Upper lobe of left lung (tissue), 6 donors: ENCODE measurements around the gene VAV1. TPM values are rescaled to one million over a fixed set of nuclear protein-coding genes. Genes with fewer than 3 reads are reported as not detected.
"Not testable (repeated sequence)": the region's sequence is repeated elsewhere in the genome, so short reads cannot be mapped to it uniquely, and the experiment has no call there.

Experiments
- ATAC-seq, 2 donors: fragments of 200-7000 bp; cut with Tn5 transposase; one replicate each; pipeline ENCODE4 v1.9.1; 2022; ENCODE audit warnings: mild to moderate bottlenecking in 2 of 2, moderate library complexity in 2 of 2; ENCODE audit not compliant: low FRiP score in 2 of 2
- DNase-seq, 2 donors: peaks; one replicate each; pipeline ENCODE4 v3.0.0-alpha.2; 2019 to 2020
- H3K27ac ChIP-seq, 4 donors: fragments of 200-600 bp; sonication (generic); one replicate each; pipeline ENCODE4 v1.5.1; 2016 to 2019
- H3K27me3 ChIP-seq, 4 donors: fragments of 200-600 bp; sonication (generic); one replicate each; pipeline ENCODE4 v1.5.1; 2017 to 2019
- H3K36me3 ChIP-seq, 4 donors: fragments of 200-600 bp; sonication (generic); one replicate each; pipeline ENCODE4 v1.5.1; 2016 to 2019
- H3K4me1 ChIP-seq, 4 donors: fragments of 200-600 bp; sonication (generic); one replicate each; pipeline ENCODE4 v1.5.1; 2018 to 2019
- H3K4me3 ChIP-seq, 4 donors: fragments of 200-600 bp; sonication (generic); one replicate each; pipeline ENCODE4 v1.5.1; 2017 to 2019; ENCODE audit warnings: mild to moderate bottlenecking in 2 of 4, moderate library complexity in 1 of 4
- H3K9me3 ChIP-seq, 4 donors: fragments of 200-600 bp; sonication (generic); one replicate each; pipeline ENCODE4 v1.5.1; 2018 to 2019
- EP300 ChIP-seq, 4 donors: sonication (generic); formaldehyde crosslinking; IDR thresholded peaks; one replicate each; pipeline ENCODE4 v1.5.1; 2017; ENCODE audit warnings: antibody characterized with exemption in 4 of 4, control low read depth in 2 of 4
- POLR2A ChIP-seq, 4 donors: fragments of 450-650 bp; IDR thresholded peaks; one replicate each; pipeline ENCODE4 v1.5.1; 2016 to 2017; ENCODE audit warnings: antibody characterized with exemption in 4 of 4, mild to moderate bottlenecking in 2 of 4
- POLR2AphosphoS5 ChIP-seq, 2 donors: sonication (generic); formaldehyde crosslinking; IDR thresholded peaks; one replicate each; pipeline ENCODE4 v1.5.1; 2017; ENCODE audit warnings: antibody characterized with exemption in 2 of 2
- WGBS, 2 donors: methylation state at CpG; one replicate each; pipeline ENCODE4 v1.1.5; 2017 to 2018; 5-methylcytosine and 5-hydroxymethylcytosine counted together
- total RNA-seq, 6 donors: library from RNA; depleted of rRNA in 4 of 6; stranded (reverse); fragments of >200 nt in 4 of 6; gene quantifications; one replicate each; pipeline versions ENCODE4 v1.1.0 to v1.2.1, GENCODE V29; 2016 to 2021
- TF ChIP-seq, protein P1 (sequence below), 6 experiments: fragments of 450-650 bp in 4 of 6; fragments of 200-600 bp in 2 of 6; sonication (generic) in 2 of 6; IDR thresholded peaks; one replicate each; pipeline ENCODE4 v1.5.1; 2016 to 2019; ENCODE audit warnings: antibody characterized with exemption in 6 of 6
- donor health status: DM: no; HTN: no; CAD: no; lungs with moderate emphysema.
- donor health status: DM: no; HTN: yes; CAD: no; lungs with severe emphysema.

Gene VAV1
- total RNA-seq, 6 donors from 2014 or later: 13.9 to 53.4 (median 24.1) TPM

DNA sequence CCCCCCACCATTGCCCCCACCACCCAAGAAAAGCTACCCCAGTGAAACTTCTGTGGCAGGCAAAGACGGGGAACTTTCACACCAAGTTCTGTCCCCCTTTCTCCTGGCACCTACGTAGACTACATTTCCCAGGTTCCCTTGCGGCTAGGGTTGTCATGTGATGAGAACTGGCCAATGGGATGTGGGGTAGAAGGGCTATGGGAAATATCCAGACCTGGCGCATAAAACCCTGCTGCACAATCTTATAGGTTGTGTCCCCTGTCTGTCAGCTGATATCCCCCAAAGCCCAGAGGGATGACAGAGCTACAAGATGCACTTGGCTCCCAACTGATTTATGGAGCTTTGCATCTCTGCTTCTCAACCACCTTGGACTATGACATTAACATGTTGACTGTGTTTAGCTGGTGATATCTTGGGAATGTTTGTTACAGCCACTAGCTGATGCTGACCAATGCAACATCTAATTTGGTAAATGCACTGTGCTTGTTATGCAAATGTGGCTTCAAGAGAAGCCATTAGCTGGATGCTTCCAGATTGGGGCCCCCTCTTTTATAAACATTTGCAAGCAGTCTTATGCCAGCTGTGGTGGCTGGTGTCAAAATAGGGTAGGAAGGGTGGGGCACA is 11.3 kb upstream of the VAV1 start:
- Histone ChIP-seq H3K4me1 (peaks cover under 1 to 5% (median 2%) of the 10 kb centered on the region in 4 donors), H3K9me3 (no peaks in the 10 kb centered on the region), H3K36me3 (peaks cover 0 to 9% (median 4%) of the 10 kb centered on the region in 4 donors), H3K27ac (no peak overlapping the region), H3K4me3 (no peak overlapping the region), H3K27me3 (no peaks in the 10 kb centered on the region)
- TF ChIP-seq POLR2AphosphoS5 (IDR thresholded peaks at IDR 0.05) (no peak), POLR2A (IDR thresholded peaks at IDR 0.05) (no peak), EP300 (IDR thresholded peaks at IDR 0.05) (no peak)
- TF ChIP-seq, protein P1, sequence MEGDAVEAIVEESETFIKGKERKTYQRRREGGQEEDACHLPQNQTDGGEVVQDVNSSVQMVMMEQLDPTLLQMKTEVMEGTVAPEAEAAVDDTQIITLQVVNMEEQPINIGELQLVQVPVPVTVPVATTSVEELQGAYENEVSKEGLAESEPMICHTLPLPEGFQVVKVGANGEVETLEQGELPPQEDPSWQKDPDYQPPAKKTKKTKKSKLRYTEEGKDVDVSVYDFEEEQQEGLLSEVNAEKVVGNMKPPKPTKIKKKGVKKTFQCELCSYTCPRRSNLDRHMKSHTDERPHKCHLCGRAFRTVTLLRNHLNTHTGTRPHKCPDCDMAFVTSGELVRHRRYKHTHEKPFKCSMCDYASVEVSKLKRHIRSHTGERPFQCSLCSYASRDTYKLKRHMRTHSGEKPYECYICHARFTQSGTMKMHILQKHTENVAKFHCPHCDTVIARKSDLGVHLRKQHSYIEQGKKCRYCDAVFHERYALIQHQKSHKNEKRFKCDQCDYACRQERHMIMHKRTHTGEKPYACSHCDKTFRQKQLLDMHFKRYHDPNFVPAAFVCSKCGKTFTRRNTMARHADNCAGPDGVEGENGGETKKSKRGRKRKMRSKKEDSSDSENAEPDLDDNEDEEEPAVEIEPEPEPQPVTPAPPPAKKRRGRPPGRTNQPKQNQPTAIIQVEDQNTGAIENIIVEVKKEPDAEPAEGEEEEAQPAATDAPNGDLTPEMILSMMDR (IDR thresholded peaks at IDR 0.05): no peak
- ATAC-seq (no peak), DNase-seq (no peak)
- 93 to 97% methylated on average over 4 of the region's 4 CpGs for WGBS, 2 donors

DNA sequence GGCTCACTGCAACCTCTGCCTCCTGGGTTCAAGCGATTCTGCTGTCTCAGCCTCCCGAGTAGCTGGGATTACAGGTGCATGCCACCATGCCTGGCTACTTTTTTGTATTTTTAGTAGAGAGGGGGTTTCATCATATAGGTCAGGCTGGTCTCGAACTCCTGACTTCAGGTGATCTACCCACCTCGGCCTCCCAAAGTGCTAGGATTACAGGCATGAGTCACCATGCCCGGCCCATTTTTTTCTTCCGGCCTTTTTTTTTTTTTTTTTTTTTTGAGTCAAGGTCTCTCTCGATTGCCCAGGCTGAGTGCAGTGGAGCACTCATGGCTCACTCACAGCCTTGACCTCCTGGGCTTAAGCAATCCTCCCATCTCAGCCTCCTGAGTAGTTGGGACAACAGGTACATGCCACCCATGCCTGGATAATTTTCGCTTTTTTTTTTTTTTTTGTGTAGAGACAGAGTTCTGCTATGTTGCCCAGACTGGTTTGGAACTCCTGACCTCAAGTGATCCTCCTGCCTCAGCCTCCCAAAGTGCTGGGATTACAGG is 10.2 kb upstream of the VAV1 start:
- not testable (repeated sequence) for H3K27ac ChIP-seq, H3K36me3 ChIP-seq, H3K4me3 ChIP-seq, DNase-seq, H3K9me3 ChIP-seq, ATAC-seq, H3K27me3 ChIP-seq
- H3K4me1 ChIP-seq: peaks cover 12 to 14% (median 14%) of the 10 kb centered on the region in 4 donors
- WGBS, 2 donors: 87% methylated on average over 8 of the region's 8 CpGs

DNA sequence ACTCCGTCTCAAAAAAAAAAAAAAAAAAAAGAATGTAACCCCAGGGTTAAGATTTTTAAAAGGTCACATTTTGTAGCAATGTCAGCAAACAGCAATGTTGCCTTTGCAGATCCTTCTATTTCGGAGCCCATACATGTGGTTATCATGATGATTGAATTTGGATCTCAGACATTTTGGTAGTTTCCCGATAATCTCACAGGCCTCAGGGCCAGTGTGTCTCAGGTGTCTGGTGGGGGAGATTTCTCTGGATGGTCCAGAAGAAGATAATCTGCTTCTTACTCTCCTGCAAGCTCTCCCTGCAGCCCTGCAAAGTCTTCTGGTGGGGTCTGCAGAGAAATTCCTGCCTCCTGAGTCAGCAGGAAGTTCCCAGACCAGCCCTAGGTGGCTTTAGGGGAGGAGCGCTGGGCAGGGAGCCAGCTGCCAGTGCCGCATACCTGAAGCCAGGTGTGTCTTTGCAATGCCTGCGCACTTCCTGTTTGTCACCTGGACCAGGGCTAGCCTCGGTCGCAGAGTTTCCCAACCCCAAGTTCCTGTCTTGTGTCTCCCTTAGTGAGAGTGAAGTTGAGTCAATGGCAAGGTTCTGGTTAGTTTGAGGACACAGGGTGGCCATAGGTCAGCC is 6.7 kb upstream of the VAV1 start:
- peak; percentile 92 to 97 for DNase-seq
- Histone ChIP-seq H3K27me3 (no peaks in the 10 kb centered on the region), H3K27ac (peak overlapping the region; percentile 49 to 87 (median 76)), H3K4me3 (peak overlapping the region in 3 of 4 donors; percentile 50 to 56 (median 54)), H3K4me1 (peaks cover 12 to 26% (median 21%) of the 10 kb centered on the region in 4 donors), H3K9me3 (no peaks in the 10 kb centered on the region), H3K36me3 (peaks cover 0 to 3% (median 0%) of the 10 kb centered on the region in 4 donors)
- peak; percentile 35 to 88 for ATAC-seq
- whole genome bisulfite sequencing, 2 donors: 34 to 40% methylated on average over 5 to 8 of the region's 8 CpGs
- TF ChIP-seq EP300 (IDR thresholded peaks at IDR 0.05) (peak in 2 of 4 donors; percentile 21 to 81), POLR2AphosphoS5 (IDR thresholded peaks at IDR 0.05) (peak; percentile 57 to 74), POLR2A (IDR thresholded peaks at IDR 0.05) (peak in 2 of 4 donors; percentile 41 to 69)
- TF ChIP-seq, protein P1 (IDR thresholded peaks at IDR 0.05): peak in 1 of 6 experiments; percentile 14

DNA sequence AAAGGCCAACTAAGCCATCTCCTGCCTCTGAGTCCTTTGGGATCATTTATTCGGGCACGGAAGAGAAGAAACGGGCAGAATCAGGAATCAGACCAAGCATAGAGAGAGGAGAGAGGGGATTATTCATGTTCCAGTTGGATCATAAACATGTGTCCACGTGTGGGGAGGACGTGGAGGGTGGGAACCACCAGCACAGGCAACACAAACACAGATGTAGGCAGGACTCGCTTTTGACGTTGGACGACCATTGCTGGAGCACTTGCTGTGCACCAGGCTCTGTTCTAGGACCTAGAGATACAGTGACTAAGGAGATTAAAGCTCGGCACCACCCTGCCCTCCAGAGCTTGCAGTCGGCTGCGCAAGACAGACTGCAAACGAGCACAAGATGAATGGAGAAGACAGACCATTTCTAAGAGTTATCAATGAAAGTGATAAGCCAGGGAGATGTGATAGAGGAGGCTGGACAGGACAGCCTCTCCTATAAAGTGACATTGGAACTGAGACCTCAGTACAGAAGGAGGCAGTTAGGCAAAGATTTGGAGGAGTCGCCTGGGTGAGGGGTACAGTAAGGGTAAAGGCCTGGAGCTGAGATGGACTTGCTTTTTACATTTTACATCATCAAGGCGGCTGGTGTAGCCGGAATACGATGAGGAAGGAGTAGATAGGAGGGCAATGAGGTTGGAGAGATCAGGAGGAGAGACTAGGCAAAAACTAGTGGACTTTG is 6.0 kb upstream of the VAV1 start:
- no peak for ATAC-seq
- Histone ChIP-seq H3K4me1 (peaks cover 12 to 26% (median 21%) of the 10 kb centered on the region in 4 donors), H3K36me3 (peaks cover 0 to 3% (median 0%) of the 10 kb centered on the region in 4 donors), H3K9me3 (no peaks in the 10 kb centered on the region), H3K27me3 (no peaks in the 10 kb centered on the region), H3K4me3 (peak overlapping the region; percentile 24 to 56 (median 52)), H3K27ac (peak overlapping the region; percentile 49 to 87 (median 76))
- 31 to 45% methylated on average over 16 of the region's 16 CpGs for WGBS, 2 donors
- TF ChIP-seq EP300 (IDR thresholded peaks at IDR 0.05) (no peak), POLR2A (IDR thresholded peaks at IDR 0.05) (no peak)
- no peak for DNase-seq

DNA sequence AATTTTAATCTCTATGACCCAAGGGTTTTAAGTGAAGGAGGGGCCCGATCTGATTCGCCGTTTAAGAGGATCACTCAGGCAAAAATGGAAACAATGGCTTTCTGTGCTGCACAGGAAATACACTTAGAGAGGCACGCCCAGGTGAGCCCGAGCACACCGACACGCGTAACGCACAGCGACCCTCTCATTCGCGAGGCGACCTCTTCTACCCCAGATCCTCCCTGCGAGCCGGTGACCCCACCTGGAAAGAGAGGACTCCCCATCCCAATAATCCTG is 5.5 kb upstream of the VAV1 start:
- WGBS, 2 donors: 1 to 4% methylated on average over 15 of the region's 15 CpGs
- Histone ChIP-seq H3K27ac (peak overlapping the region; percentile 49 to 87 (median 76)), H3K36me3 (peaks cover 0 to under 1% (median 0%) of the 10 kb centered on the region in 4 donors), H3K4me1 (peaks cover 12 to 26% (median 21%) of the 10 kb centered on the region in 4 donors), H3K4me3 (peak overlapping the region; percentile 24 to 56 (median 52)), H3K9me3 (no peaks in the 10 kb centered on the region), H3K27me3 (no peaks in the 10 kb centered on the region)
- TF ChIP-seq POLR2A (IDR thresholded peaks at IDR 0.05): peak in 1 of 4 donors; percentile 73
- TF ChIP-seq POLR2AphosphoS5 (IDR thresholded peaks at IDR 0.05): no peak
- TF ChIP-seq, protein P1 (IDR thresholded peaks at IDR 0.05): no peak
- TF ChIP-seq EP300 (IDR thresholded peaks at IDR 0.05): no peak
- DNase-seq: no peak
- ATAC-seq: peak; percentile 25 to 68
